Measurements from ENCODE around the gene CLEC7A. TPM values are rescaled to one million over a fixed set of nuclear protein-coding genes. Genes with fewer than 3 reads are reported as not detected.

CLEC7A gene
- total RNA-seq, 1 donor from 2014 or later, result not detected

GRCh38 chr12:10070380-10070779 is 59.6 kb downstream of the CLEC7A start:
- peak overlapping the region; percentile 71 for H3K4me3 Mint-ChIP-seq (ENCODE audit: unreplicated experiment)
- H3K36me3 Mint-ChIP-seq (ENCODE audit: low read depth, unreplicated experiment), result peaks cover 41% of the 10 kb centered on the region
- peaks cover 69% of the 10 kb centered on the region for H3K4me1 Mint-ChIP-seq (ENCODE audit: unreplicated experiment)
- no peak for DNase-seq (ENCODE audit: low spot score)
- H3K27ac Mint-ChIP-seq (ENCODE audit: unreplicated experiment), result peak overlapping the region; percentile 99
- no peaks in the 10 kb centered on the region for H3K9me3 Mint-ChIP-seq (ENCODE audit: unreplicated experiment)
- TF ChIP-seq CTCF (IDR thresholded peaks at IDR 0.05; ENCODE audit: unreplicated experiment), result no peak
- peaks cover 2% of the 10 kb centered on the region for H3K27me3 Mint-ChIP-seq (ENCODE audit: unreplicated experiment)

GRCh38 chr12:10069976-10070375 is 60.0 kb downstream of the CLEC7A start:
- Mint-ChIP-seq H3K4me3 (ENCODE audit: unreplicated experiment) (no peak overlapping the region), H3K36me3 (ENCODE audit: low read depth, unreplicated experiment) (peaks cover 41% of the 10 kb centered on the region), H3K9me3 (ENCODE audit: unreplicated experiment) (no peaks in the 10 kb centered on the region), H3K4me1 (ENCODE audit: unreplicated experiment) (peaks cover 70% of the 10 kb centered on the region), H3K27me3 (ENCODE audit: unreplicated experiment) (peaks cover 2% of the 10 kb centered on the region), H3K27ac (ENCODE audit: unreplicated experiment) (peak overlapping the region; percentile 99)
- TF ChIP-seq CTCF (IDR thresholded peaks at IDR 0.05; ENCODE audit: unreplicated experiment), result no peak
- DNase-seq (ENCODE audit: low spot score), result no peak

- peaks cover 71% of the 10 kb centered on the region for H3K4me1 Mint-ChIP-seq (ENCODE audit: unreplicated experiment)
- H3K4me3 Mint-ChIP-seq (ENCODE audit: unreplicated experiment), result no peak overlapping the region
- DNase-seq (ENCODE audit: low spot score), result no peak
- H3K27me3 Mint-ChIP-seq (ENCODE audit: unreplicated experiment), result peaks cover 2% of the 10 kb centered on the region
- H3K27ac Mint-ChIP-seq (ENCODE audit: unreplicated experiment), result peak overlapping the region; percentile 99
- no peaks in the 10 kb centered on the region for H3K9me3 Mint-ChIP-seq (ENCODE audit: unreplicated experiment)
- no peak for TF ChIP-seq CTCF (IDR thresholded peaks at IDR 0.05; ENCODE audit: unreplicated experiment)
- H3K36me3 Mint-ChIP-seq (ENCODE audit: low read depth, unreplicated experiment), result peaks cover 41% of the 10 kb centered on the region
These were observed 60.9 kb downstream of the CLEC7A start for GRCh38 chr12:10069099-10069498.

GRCh38 chr12:10068644-10069043 is 61.4 kb downstream of the CLEC7A start:
- no peak overlapping the region for H3K4me3 Mint-ChIP-seq (ENCODE audit: unreplicated experiment)
- no peaks in the 10 kb centered on the region for H3K9me3 Mint-ChIP-seq (ENCODE audit: unreplicated experiment)
- H3K27me3 Mint-ChIP-seq (ENCODE audit: unreplicated experiment), result peaks cover 2% of the 10 kb centered on the region
- TF ChIP-seq CTCF (IDR thresholded peaks at IDR 0.05; ENCODE audit: unreplicated experiment), result no peak
- peak overlapping the region; percentile 99 for H3K27ac Mint-ChIP-seq (ENCODE audit: unreplicated experiment)
- peaks cover 41% of the 10 kb centered on the region for H3K36me3 Mint-ChIP-seq (ENCODE audit: low read depth, unreplicated experiment)
- H3K4me1 Mint-ChIP-seq (ENCODE audit: unreplicated experiment), result peaks cover 71% of the 10 kb centered on the region
- peak; percentile 9 for DNase-seq (ENCODE audit: low spot score)

- Mint-ChIP-seq H3K9me3 (ENCODE audit: unreplicated experiment) (no peaks in the 10 kb centered on the region), H3K4me1 (ENCODE audit: unreplicated experiment) (peaks cover 69% of the 10 kb centered on the region), H3K4me3 (ENCODE audit: unreplicated experiment) (peak overlapping the region; percentile 68), H3K27me3 (ENCODE audit: unreplicated experiment) (peaks cover 2% of the 10 kb centered on the region), H3K27ac (ENCODE audit: unreplicated experiment) (peak overlapping the region; percentile 99), H3K36me3 (ENCODE audit: low read depth, unreplicated experiment) (peaks cover 34% of the 10 kb centered on the region)
- TF ChIP-seq CTCF (IDR thresholded peaks at IDR 0.05; ENCODE audit: unreplicated experiment), result no peak
- DNase-seq (ENCODE audit: low spot score), result peak; percentile 38
These were observed 62.1 kb downstream of the CLEC7A start for GRCh38 chr12:10067942-10068341.

Data from endothelial cell (in vitro differentiated cells).